Hepatocyte (in vitro differentiated cells): ENCODE measurements around the gene CRABP2. TPM values are rescaled to one million over a fixed set of nuclear protein-coding genes. Genes with fewer than 3 reads are reported as not detected.

Experiments used
- DNase-seq: peaks from one replicate; pipeline ENCODE4 v3.0.0-alpha.2; 2016; ENCODE audit warnings: low spot score
- H2AFZ ChIP-seq: fragments of 200-600 bp; sonication (generic); 2 replicates; pipeline ENCODE4 v1.6.0; 2016; ENCODE audit warnings: antibody characterized with exemption, mild to moderate bottlenecking
- H3K27ac ChIP-seq: fragments of 200-600 bp; sonication (generic); 2 replicates; pipeline ENCODE4 v1.5.1; 2016; ENCODE audit warnings: mild to moderate bottlenecking
- H3K27me3 ChIP-seq: fragments of 200-600 bp; sonication (generic); 2 replicates; pipeline ENCODE4 v1.6.1; 2016
- H3K36me3 ChIP-seq: fragments of 200-600 bp; sonication (generic); replicated peaks from 2 replicates; pipeline ENCODE4 v1.5.1; 2016; ENCODE audit warnings: low read depth; ENCODE audit not compliant: insufficient read depth
- H3K4me1 ChIP-seq: fragments of 200-600 bp; sonication (generic); 2 replicates; pipeline ENCODE4 v1.5.1; 2016; ENCODE audit warnings: mild to moderate bottlenecking, moderate library complexity; ENCODE audit not compliant: insufficient read depth
- H3K4me2 ChIP-seq: fragments of 200-600 bp; sonication (generic); 2 replicates; pipeline ENCODE4 v1.6.0; 2016
- H3K4me3 ChIP-seq: fragments of 200-600 bp; sonication (generic); 2 replicates; pipeline ENCODE4 v1.5.1; 2016; ENCODE audit warnings: mild to moderate bottlenecking
- H3K79me2 ChIP-seq: fragments of 200-600 bp; sonication (generic); 2 replicates; pipeline ENCODE4 v1.6.0; 2017; ENCODE audit warnings: mild to moderate bottlenecking
- H3K9me2 ChIP-seq: fragments of 200-600 bp; sonication (generic); replicated peaks from 2 replicates; pipeline ENCODE4 v1.6.0; 2017; ENCODE audit warnings: mild to moderate bottlenecking; ENCODE audit not compliant: insufficient read depth
- H3K9me3 ChIP-seq: fragments of 200-600 bp; sonication (generic); 2 replicates; pipeline ENCODE4 v1.5.1; 2016; ENCODE audit warnings: low read depth, mild to moderate bottlenecking
- H4K20me1 ChIP-seq: fragments of 200-600 bp; sonication (generic); 2 replicates; pipeline ENCODE4 v1.6.0; 2016; ENCODE audit warnings: mild to moderate bottlenecking; ENCODE audit not compliant: insufficient read depth, poor library complexity, severe bottlenecking
- EZH2 ChIP-seq: fragments of 200-600 bp; sonication (generic); IDR thresholded peaks from 2 replicates; pipeline ENCODE4 v1.6.1; 2016; ENCODE audit warnings: antibody characterized with exemption, mild to moderate bottlenecking, borderline replicate concordance
- EZH2phosphoT487 ChIP-seq: fragments of 200-600 bp; sonication (generic); IDR thresholded peaks from one replicate; pipeline ENCODE4 v1.6.1; 2018; ENCODE audit warnings: antibody characterized with exemption, mild to moderate bottlenecking, low read depth, moderate library complexity; ENCODE audit not compliant: unreplicated experiment, severe bottlenecking
- WGBS: methylation state at CpG from one replicate; pipeline ENCODE4 v1.1.6; 2016; ENCODE audit warnings: low lambda C conversion rate; ENCODE audit errors: missing lambda C conversion rate; 5-methylcytosine and 5-hydroxymethylcytosine counted together
- polyA plus RNA-seq: library from polyadenylated mRNA; unstranded; fragments of >200 nt; fragmentation: Nextera tagmentation; extraction: Ambion mirVana; gene quantifications from 2 replicates; pipeline ENCODE4 v1.2.1, GENCODE V29; 2016
- total RNA-seq: library from RNA; depleted of rRNA; stranded (reverse); fragments of >200 nt; gene quantifications from 2 replicates; pipeline ENCODE4 v1.2.3, GENCODE V29; 2014
- TF ChIP-seq, protein P1 (sequence below): fragments of 200-600 bp; sonication (generic); IDR thresholded peaks from 2 replicates; pipeline ENCODE4 v1.5.1; 2016; ENCODE audit warnings: antibody characterized with exemption, mild to moderate bottlenecking; ENCODE audit not compliant: poor library complexity

Gene CRABP2
- total and polyA plus RNA-seq, 2 experiments from 2014 or later: 93.5 to 171 TPM

DNA sequence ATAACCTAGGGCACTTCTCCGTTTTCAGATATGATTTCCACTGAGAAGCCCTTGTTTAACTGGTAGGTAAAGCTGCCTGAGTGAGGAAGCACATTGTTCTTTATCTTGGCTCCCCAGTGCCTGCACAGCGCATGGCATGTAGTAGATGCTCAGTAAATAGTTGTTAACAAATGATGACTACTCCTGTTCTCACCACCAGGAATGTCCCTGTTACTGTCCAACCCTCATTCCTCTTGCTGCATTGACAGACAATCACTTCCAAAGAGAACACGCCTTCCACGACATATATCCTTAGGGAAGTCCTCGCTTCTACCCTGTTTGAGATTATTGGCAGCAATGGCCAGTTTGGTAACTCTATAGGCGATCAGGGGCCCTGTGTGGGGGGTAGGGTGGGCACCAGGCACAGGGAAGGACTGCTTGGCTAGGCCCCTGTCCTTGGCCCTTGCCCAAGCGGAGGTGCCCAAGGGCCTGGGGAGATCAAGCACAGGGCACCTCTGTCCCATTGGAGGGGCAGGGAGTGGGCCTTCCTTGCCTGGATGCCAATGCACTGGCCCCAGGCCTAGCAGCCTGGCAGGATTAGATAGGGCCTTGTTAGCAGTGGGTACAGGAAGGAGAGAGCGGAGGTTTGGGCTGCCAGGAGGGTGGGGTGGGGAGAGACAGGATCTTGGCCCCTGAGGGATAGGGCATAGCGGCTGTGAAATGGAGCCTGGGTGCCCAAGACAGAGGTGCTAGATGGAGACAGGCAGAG is 38.3 kb downstream of the CRABP2 start:
- H3K4me2 ChIP-seq: no peak overlapping the region
- 87% methylated on average over 8 of the region's 9 CpGs for WGBS
- H3K9me2 ChIP-seq: no peaks in the 10 kb centered on the region
- H3K27me3 ChIP-seq: no peaks in the 10 kb centered on the region
- H3K4me1 ChIP-seq: peaks cover 60% of the 10 kb centered on the region
- TF ChIP-seq EZH2phosphoT487 (no peak), EZH2 (no peak)
- TF ChIP-seq, protein P1, sequence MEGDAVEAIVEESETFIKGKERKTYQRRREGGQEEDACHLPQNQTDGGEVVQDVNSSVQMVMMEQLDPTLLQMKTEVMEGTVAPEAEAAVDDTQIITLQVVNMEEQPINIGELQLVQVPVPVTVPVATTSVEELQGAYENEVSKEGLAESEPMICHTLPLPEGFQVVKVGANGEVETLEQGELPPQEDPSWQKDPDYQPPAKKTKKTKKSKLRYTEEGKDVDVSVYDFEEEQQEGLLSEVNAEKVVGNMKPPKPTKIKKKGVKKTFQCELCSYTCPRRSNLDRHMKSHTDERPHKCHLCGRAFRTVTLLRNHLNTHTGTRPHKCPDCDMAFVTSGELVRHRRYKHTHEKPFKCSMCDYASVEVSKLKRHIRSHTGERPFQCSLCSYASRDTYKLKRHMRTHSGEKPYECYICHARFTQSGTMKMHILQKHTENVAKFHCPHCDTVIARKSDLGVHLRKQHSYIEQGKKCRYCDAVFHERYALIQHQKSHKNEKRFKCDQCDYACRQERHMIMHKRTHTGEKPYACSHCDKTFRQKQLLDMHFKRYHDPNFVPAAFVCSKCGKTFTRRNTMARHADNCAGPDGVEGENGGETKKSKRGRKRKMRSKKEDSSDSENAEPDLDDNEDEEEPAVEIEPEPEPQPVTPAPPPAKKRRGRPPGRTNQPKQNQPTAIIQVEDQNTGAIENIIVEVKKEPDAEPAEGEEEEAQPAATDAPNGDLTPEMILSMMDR: no peak
- DNase-seq: no peak
- H3K27ac ChIP-seq: peak overlapping the region; percentile 86
- H3K36me3 ChIP-seq: no peaks in the 10 kb centered on the region
- no peak overlapping the region for H2AFZ ChIP-seq
- no peaks in the 10 kb centered on the region for H3K79me2 ChIP-seq
- no peaks in the 10 kb centered on the region for H3K9me3 ChIP-seq
- no peaks in the 10 kb centered on the region for H4K20me1 ChIP-seq
- no peak overlapping the region for H3K4me3 ChIP-seq

DNA sequence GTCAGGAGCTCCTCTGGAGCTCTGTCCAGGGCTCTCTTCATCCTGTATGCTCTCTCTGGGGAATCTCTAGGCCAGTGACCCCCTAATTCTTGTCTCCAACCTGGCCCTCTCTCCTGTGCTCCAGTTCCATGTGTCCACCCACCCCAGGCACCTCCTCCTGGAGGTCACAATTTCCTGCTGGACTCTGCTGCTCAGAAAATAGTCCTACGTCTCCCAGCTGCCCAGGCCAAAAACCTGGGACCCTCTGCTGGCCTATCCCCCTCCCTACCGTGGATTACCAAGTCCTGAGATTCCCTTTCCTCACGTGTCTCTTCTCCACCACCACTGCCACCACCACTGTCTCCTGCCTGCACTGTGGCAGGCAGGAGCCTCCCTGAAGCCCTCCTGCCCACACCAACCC is 39.8 kb downstream of the CRABP2 start:
- no peaks in the 10 kb centered on the region for H3K9me3 ChIP-seq
- peak overlapping the region; percentile 61 for H3K4me2 ChIP-seq
- H3K36me3 ChIP-seq: no peaks in the 10 kb centered on the region
- H3K27ac ChIP-seq: peak overlapping the region; percentile 73
- no peaks in the 10 kb centered on the region for H4K20me1 ChIP-seq
- H3K27me3 ChIP-seq: no peaks in the 10 kb centered on the region
- peaks cover 75% of the 10 kb centered on the region for H3K4me1 ChIP-seq
- no peaks in the 10 kb centered on the region for H3K9me2 ChIP-seq
- no peaks in the 10 kb centered on the region for H3K79me2 ChIP-seq
- no peak overlapping the region for H2AFZ ChIP-seq
- TF ChIP-seq EZH2phosphoT487: no peak
- TF ChIP-seq EZH2: no peak
- TF ChIP-seq, protein P1: no peak
- no peak for DNase-seq
- WGBS: 67% methylated on average over 3 of the region's 3 CpGs
- no peak overlapping the region for H3K4me3 ChIP-seq

DNA sequence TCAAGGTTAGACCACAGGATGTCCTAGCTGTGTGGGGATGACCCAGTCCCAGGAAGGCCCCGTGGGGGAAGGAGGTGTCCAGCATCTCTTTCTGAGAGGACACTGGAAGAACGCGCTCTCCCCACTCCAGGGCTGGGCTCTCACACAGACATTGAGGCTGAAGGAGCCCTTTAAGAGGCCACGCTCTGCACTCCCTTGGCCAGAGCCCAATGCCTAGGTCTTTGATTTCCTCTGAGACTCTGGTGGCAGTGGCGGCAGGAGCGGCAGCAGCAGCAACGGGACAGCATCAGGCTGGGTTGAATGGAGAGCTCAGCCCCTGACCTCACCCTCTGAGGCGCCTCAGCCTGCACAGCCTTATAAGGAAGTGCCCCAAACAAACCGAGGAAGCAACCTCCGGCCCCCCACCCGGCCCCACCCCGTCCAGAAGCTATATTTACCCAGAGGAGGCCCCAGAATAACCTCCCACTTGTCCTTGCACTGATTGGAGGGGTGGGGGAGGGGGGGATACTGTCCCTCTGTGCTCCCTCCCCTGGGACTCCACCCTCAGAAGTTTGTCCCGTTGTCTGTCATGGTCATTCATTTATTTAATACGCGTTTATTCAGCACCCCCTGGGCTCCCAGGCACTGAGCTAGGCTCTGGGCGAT is 40.5 kb downstream of the CRABP2 start:
- no peaks in the 10 kb centered on the region for H3K79me2 ChIP-seq
- 40% methylated on average over 13 of the region's 16 CpGs for WGBS
- no peak overlapping the region for H2AFZ ChIP-seq
- no peaks in the 10 kb centered on the region for H4K20me1 ChIP-seq
- H3K27ac ChIP-seq: peak overlapping the region; percentile 73
- peak overlapping the region; percentile 61 for H3K4me2 ChIP-seq
- no peaks in the 10 kb centered on the region for H3K9me3 ChIP-seq
- peak; percentile 66 for DNase-seq
- no peak for TF ChIP-seq EZH2phosphoT487
- TF ChIP-seq EZH2: no peak
- TF ChIP-seq, protein P1: no peak
- H3K36me3 ChIP-seq: no peaks in the 10 kb centered on the region
- H3K27me3 ChIP-seq: no peaks in the 10 kb centered on the region
- H3K9me2 ChIP-seq: no peaks in the 10 kb centered on the region
- peaks cover 79% of the 10 kb centered on the region for H3K4me1 ChIP-seq
- H3K4me3 ChIP-seq: no peak overlapping the region
